ENCODE data around the gene EZR. TPM values are rescaled to one million over a fixed set of nuclear protein-coding genes. Genes with fewer than 3 reads are reported as not detected.
A peak's percentile ranks its signal among the peaks of the same experiment; 100 is the strongest.

Gene EZR
- total and polyA plus RNA-seq, 9 of the 15 experiments (the other 6 are each of a cell fraction or from before 2014, with no cell fraction given) = 36.5 to 162 (median 104) TPM

GRCh38 chr6:158817728-158818580 is 1.2 kb downstream of the EZR start (continued):
- TF ChIP-seq MYNN (IDR thresholded peaks at IDR 0.05) (no peak), MYNN (CRISPR knock-in tag; IDR thresholded peaks at IDR 0.05) (no peak), CBFA2T3 (IDR thresholded peaks at IDR 0.05) (no peak), ETV5 (CRISPR knock-in tag; IDR thresholded peaks at IDR 0.05; ENCODE audit: low read depth) (0 out of 2 replicates have a peak, but pooled peaks have one; percentile 17), HLTF (IDR thresholded peaks at IDR 0.05) (no peak), HNRNPL (IDR thresholded peaks at IDR 0.05; ENCODE audit: low read depth, low read length) (peak; percentile 88), ZNF592 (IDR thresholded peaks at IDR 0.05) (0 out of 2 replicates have a peak, but pooled peaks have one; percentile 40), YBX1 (IDR thresholded peaks at IDR 0.05) (no peak), RERE (CRISPR knock-in tag; IDR thresholded peaks at IDR 0.05; ENCODE audit: borderline replicate concordance) (no peak), MAFG (tag; conservative IDR thresholded peaks at IDR 0.05) (no peak), TAF1 (IDR thresholded peaks at IDR 0.05; ENCODE audit: control insufficient read depth, extremely low read depth, insufficient read depth, low read length, severe bottlenecking) (peak; percentile 58), SETDB1 (IDR thresholded peaks at IDR 0.05; ENCODE audit: low read length) (no peak), ERF (CRISPR knock-in tag; IDR thresholded peaks at IDR 0.05) (0 out of 2 replicates have a peak, but pooled peaks have one; percentile 63), TBP (optimal IDR thresholded peaks at IDR 0.05; ENCODE audit: low read depth, low read length) (peak; percentile 82), ZFX (CRISPR knock-in tag; IDR thresholded peaks at IDR 0.05) (0 out of 2 replicates have a peak, but pooled peaks have one; percentile 55), SMAD4 (CRISPR knock-in tag; conservative IDR thresholded peaks at IDR 0.05) (0 out of 2 replicates have a peak, but pooled peaks have one; percentile 36), MEF2D (tag; conservative IDR thresholded peaks at IDR 0.05; ENCODE audit: low read depth) (no peak), NCOA4 (IDR thresholded peaks at IDR 0.05; ENCODE audit: partially characterized antibody) (peak; percentile 13), RBFOX2 (IDR thresholded peaks at IDR 0.05; ENCODE audit: low read depth, low read length) (peak; percentile 90), NFRKB (IDR thresholded peaks at IDR 0.05; ENCODE audit: low read depth) (no peak), MCM5 (IDR thresholded peaks at IDR 0.05; ENCODE audit: low read depth) (no peak)
